Measurements from ENCODE around the gene GALNT13.

GALNT13 gene

DNA sequence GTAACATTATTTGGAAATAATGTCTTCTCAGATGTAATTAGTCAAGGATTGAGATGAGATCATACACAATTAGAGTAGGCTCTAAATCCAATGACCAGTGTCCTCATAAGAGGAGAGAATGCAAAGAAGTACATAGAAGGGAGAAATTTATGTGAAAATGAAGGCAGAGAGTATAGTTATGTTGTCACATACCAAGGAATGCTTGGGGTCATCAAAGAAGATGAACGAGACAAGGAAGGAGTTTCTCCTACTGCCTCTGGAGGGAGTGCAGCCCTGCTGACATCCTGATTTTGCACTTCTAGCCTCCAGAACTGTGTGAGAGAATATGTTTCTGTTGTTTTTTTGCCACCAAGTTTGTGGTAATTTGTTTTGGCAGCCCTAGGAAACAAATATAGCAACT is 100.1 kb downstream of the GALNT13 start:
- no peak for TF ChIP-seq CTCF (IDR thresholded peaks at IDR 0.05; ENCODE audit: control insufficient read depth, extremely low read depth, insufficient read depth)
- DNase-seq (ENCODE audit: low read depth) = no peak
- H3K4me3 ChIP-seq (ENCODE audit: low read depth, low read length) = no peak overlapping the region

- H3K4me3 ChIP-seq (ENCODE audit: low read depth, low read length) = no peak overlapping the region
- DNase-seq (ENCODE audit: low read depth) = no peak
- TF ChIP-seq CTCF (IDR thresholded peaks at IDR 0.05; ENCODE audit: control insufficient read depth, extremely low read depth, insufficient read depth) = no peak
Measured at GRCh38 chr2:153972412-153972811, 100.7 kb downstream of the GALNT13 start.

GRCh38 chr2:153986488-153987229 is 114.9 kb downstream of the GALNT13 start:
- H3K4me3 ChIP-seq (ENCODE audit: low read depth, low read length) = no peak overlapping the region
- no peak for TF ChIP-seq CTCF (IDR thresholded peaks at IDR 0.05; ENCODE audit: control insufficient read depth, extremely low read depth, insufficient read depth)
- no peak for DNase-seq (ENCODE audit: low read depth)

DNA sequence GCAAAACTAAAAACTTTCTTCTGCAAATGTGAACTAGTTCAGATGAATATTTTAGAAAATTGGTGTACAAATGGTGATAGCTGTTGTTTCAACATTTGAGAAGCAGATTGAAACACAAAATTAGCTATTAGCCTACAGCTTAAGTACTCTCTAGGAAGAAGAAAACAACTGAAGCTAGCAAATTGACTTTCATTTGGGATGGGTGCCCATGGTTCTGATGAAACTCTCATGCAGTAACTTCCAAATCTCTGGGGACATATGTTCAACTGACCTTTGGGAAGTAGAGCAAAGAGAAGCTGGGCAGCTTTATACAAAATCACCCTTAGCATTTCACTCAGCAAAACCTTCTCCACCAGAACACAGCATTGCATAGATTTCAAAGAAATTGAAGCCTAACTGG is 119.0 kb downstream of the GALNT13 start:
- no peak overlapping the region for H3K4me3 ChIP-seq (ENCODE audit: low read depth, low read length)
- no peak for TF ChIP-seq CTCF (IDR thresholded peaks at IDR 0.05; ENCODE audit: control insufficient read depth, extremely low read depth, insufficient read depth)
- no peak for DNase-seq (ENCODE audit: low read depth)

DNA sequence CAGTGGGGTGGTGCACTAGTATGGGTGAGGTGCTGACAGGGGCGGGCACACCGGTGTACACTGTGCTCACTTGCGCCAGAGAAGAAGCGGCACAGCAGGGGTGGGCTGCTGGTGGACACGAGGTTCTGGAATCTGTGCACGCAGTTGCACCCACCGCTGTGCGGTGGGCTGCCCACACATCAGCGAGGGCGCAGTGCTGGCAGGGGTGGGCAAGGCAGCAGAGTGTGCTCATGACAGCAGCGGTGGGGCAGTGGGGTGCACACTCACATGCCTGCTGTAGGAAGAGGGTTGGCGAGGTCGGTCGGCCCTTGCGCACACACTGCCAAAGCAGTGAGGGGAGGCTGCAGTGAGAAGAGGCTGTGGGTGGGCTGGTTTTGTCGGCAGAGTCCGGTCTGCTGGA is 141.8 kb downstream of the GALNT13 start:
- no peak overlapping the region for H3K4me3 ChIP-seq (ENCODE audit: low read depth, low read length)
- no peak for DNase-seq (ENCODE audit: low read depth)
- no peak for TF ChIP-seq CTCF (IDR thresholded peaks at IDR 0.05; ENCODE audit: control insufficient read depth, extremely low read depth, insufficient read depth)

- DNase-seq (ENCODE audit: low read depth) = no peak
- H3K4me3 ChIP-seq (ENCODE audit: low read depth, low read length) = no peak overlapping the region
- no peak for TF ChIP-seq CTCF (IDR thresholded peaks at IDR 0.05; ENCODE audit: control insufficient read depth, extremely low read depth, insufficient read depth)
Measured at GRCh38 chr2:154015233-154015632, 143.5 kb downstream of the GALNT13 start.

- TF ChIP-seq CTCF (IDR thresholded peaks at IDR 0.05; ENCODE audit: control insufficient read depth, extremely low read depth, insufficient read depth) = no peak
- no peak for DNase-seq (ENCODE audit: low read depth)
Measured at GRCh38 chr2:154029504-154029903, 157.8 kb downstream of the GALNT13 start.

More at GRCh38 chr2:154029504-154029903, 157.8 kb downstream of the GALNT13 start:
- no peak overlapping the region for H3K4me3 ChIP-seq (ENCODE audit: low read depth, low read length)
